Body of pancreas (tissue), 4 donors: ENCODE data around the gene GPA33. TPM values are rescaled to one million over a fixed set of nuclear protein-coding genes. Genes with fewer than 3 reads are reported as not detected.

ENCODE experiments used
- ATAC-seq: fragments of 150-250 bp; one replicate; pipeline ENCODE4 v1.9.1; 2016
- DNase-seq, 4 donors: peaks; one replicate each; pipeline ENCODE4 v3.0.0-alpha.2; 2019
- H3K27ac ChIP-seq, 4 donors: fragments of 200-600 bp; sonication (generic); 1 replicate in 3 of 4; 2 replicates in 1 of 4; pipeline versions ENCODE4 v1.5.1 to v1.6.1; 2016 to 2019; ENCODE audit warnings: mild to moderate bottlenecking in 1 of 4, mixed read lengths in 1 of 4, moderate library complexity in 1 of 4
- H3K27me3 ChIP-seq, 2 donors: fragments of 200-600 bp; sonication (generic); one replicate each; pipeline ENCODE4 v1.6.0; 2016; ENCODE audit warnings: mild to moderate bottlenecking in 1 of 2
- H3K36me3 ChIP-seq, 2 donors: fragments of 200-600 bp; sonication (generic); replicated peaks in 1 of 2; 2 replicates each; pipeline ENCODE4 v1.5.1; 2016; ENCODE audit warnings: low read depth in 2 of 2; ENCODE audit not compliant: insufficient read depth in 1 of 2
- H3K4me1 ChIP-seq: fragments of 200-600 bp; sonication (generic); one replicate; pipeline ENCODE4 v1.6.0; 2016
- H3K4me3 ChIP-seq, 2 donors: fragments of 200-600 bp; sonication (generic); 1 replicate in 1 of 2; 2 replicates in 1 of 2; pipeline ENCODE4 v1.5.1; 2016 to 2019
- H3K9me3 ChIP-seq, 3 donors: fragments of 200-600 bp; sonication (generic); 1 replicate in 2 of 3; 2 replicates in 1 of 3; pipeline ENCODE4 v1.5.1; 2016
- CTCF ChIP-seq, 7 experiments: fragments of 450-650 bp in 4 of 7; fragments of 200-600 bp in 3 of 7; sonication (generic) in 3 of 7; IDR thresholded peaks; one replicate each; pipeline ENCODE4 v1.5.1; 2016 to 2019; ENCODE audit warnings: antibody characterized with exemption in 7 of 7
- POLR2A ChIP-seq, 3 donors: fragments of 450-650 bp; IDR thresholded peaks; one replicate each; pipeline ENCODE4 v1.6.1; 2016; ENCODE audit warnings: antibody characterized with exemption in 3 of 3, mild to moderate bottlenecking in 2 of 3
- WGBS, 2 donors: methylation state at CpG; one replicate each; pipeline ENCODE4 v1.1.5; 2017; 5-methylcytosine and 5-hydroxymethylcytosine counted together
- intact Hi-C: fragments of 100-400 bp; cut with DNase I; formaldehyde crosslinking; loops from one replicate; pipeline ENCODE4 v1.15.1; 2023
- total RNA-seq, 2 donors: library from RNA; depleted of rRNA; stranded (reverse); fragments of >200 nt; gene quantifications; one replicate each; pipeline ENCODE4 v1.1.0, GENCODE V29; 2016

The GPA33 gene
- total RNA-seq, 2 donors from 2014 or later = 1.6 TPM; not detected in 1

- TF ChIP-seq CTCF (IDR thresholded peaks at IDR 0.05) (no peak), POLR2A (IDR thresholded peaks at IDR 0.05) (no peak)
- H3K4me3 ChIP-seq = no peak overlapping the region
Observed at GRCh38 chr1:167088746-167089417, 1.3 kb downstream of the GPA33 start.

GRCh38 chr1:167086768-167087167 is 3.4 kb downstream of the GPA33 start:
- Histone ChIP-seq H3K27ac (no peak overlapping the region), H3K27me3 (no peaks in the 10 kb centered on the region), H3K9me3 (no peaks in the 10 kb centered on the region), H3K4me1 (peaks cover 13% of the 10 kb centered on the region), H3K4me3 (no peak overlapping the region), H3K36me3 (no peaks in the 10 kb centered on the region)
- no peak for ATAC-seq
- intact Hi-C loops = no loop called here
- WGBS, 2 donors = 71 to 93% methylated on average over 3 of the region's 3 CpGs
- DNase-seq = no peak
- no peak for TF ChIP-seq CTCF (IDR thresholded peaks at IDR 0.05)
- no peak for TF ChIP-seq POLR2A (IDR thresholded peaks at IDR 0.05)

More at GRCh38 chr1:167088746-167089417, 1.3 kb downstream of the GPA33 start:
- DNase-seq (no peak), ATAC-seq (no peak)
- Histone ChIP-seq H3K9me3 (no peaks in the 10 kb centered on the region), H3K36me3 (no peaks in the 10 kb centered on the region), H3K27me3 (no peaks in the 10 kb centered on the region), H3K27ac (no peak overlapping the region), H3K4me1 (no peaks in the 10 kb centered on the region)
- 78% methylated on average over 5 to 6 of the region's 6 CpGs for WGBS, 2 donors
- intact Hi-C loops = no loop called here

GRCh38 chr1:167086033-167086432 is 4.1 kb downstream of the GPA33 start:
- DNase-seq (no peak), ATAC-seq (no peak)
- Histone ChIP-seq H3K4me3 (no peak overlapping the region), H3K27ac (no peak overlapping the region), H3K27me3 (no peaks in the 10 kb centered on the region), H3K9me3 (no peaks in the 10 kb centered on the region), H3K36me3 (no peaks in the 10 kb centered on the region), H3K4me1 (peaks cover 13% of the 10 kb centered on the region)
- WGBS, 2 donors = 75 to 90% methylated on average over 5 to 7 of the region's 7 CpGs
- intact Hi-C loops = no loop called here
- TF ChIP-seq POLR2A (IDR thresholded peaks at IDR 0.05) = no peak

GRCh38 chr1:167084757-167085156 is 5.4 kb downstream of the GPA33 start:
- Histone ChIP-seq H3K4me3 (no peak overlapping the region), H3K9me3 (no peaks in the 10 kb centered on the region), H3K36me3 (no peaks in the 10 kb centered on the region), H3K4me1 (peaks cover 13% of the 10 kb centered on the region), H3K27me3 (no peaks in the 10 kb centered on the region), H3K27ac (no peak overlapping the region)
- intact Hi-C loops = no loop called here
- TF ChIP-seq POLR2A (IDR thresholded peaks at IDR 0.05) (no peak), CTCF (IDR thresholded peaks at IDR 0.05) (no peak)
- ATAC-seq (no peak), DNase-seq (no peak)

GRCh38 chr1:167083871-167084270 is 6.3 kb downstream of the GPA33 start:
- no peak for DNase-seq
- intact Hi-C loops = no loop called here
- 74 to 97% methylated on average over 3 of the region's 3 CpGs for WGBS, 2 donors
- no peaks in the 10 kb centered on the region for H3K36me3 ChIP-seq
- no peaks in the 10 kb centered on the region for H3K27me3 ChIP-seq
- peaks cover 13% of the 10 kb centered on the region for H3K4me1 ChIP-seq
- ATAC-seq = no peak
- no peak for TF ChIP-seq POLR2A (IDR thresholded peaks at IDR 0.05)
- no peak for TF ChIP-seq CTCF (IDR thresholded peaks at IDR 0.05)
- H3K9me3 ChIP-seq = no peaks in the 10 kb centered on the region
- no peak overlapping the region for H3K27ac ChIP-seq
- H3K4me3 ChIP-seq = no peak overlapping the region
